ENCODE results near the gene NEDD9.

DNA sequence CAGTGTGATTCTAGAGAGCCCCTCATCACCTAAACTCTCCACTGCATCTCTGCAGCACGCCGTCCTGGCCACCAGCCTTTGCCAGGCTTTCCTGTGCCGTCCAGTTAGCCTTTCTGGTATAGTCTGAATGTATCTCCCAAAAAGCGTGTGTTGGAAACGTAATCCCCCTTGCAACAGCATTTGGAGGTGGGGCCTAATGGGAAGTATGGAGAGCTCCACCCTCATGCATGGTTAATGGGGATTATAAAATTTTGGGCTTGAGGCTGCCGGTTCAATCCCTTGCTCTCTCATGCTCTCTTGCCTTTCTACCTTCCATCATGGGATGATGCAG lies 53.4 kb downstream of the NEDD9 start:
- TF ChIP-seq, protein P1, sequence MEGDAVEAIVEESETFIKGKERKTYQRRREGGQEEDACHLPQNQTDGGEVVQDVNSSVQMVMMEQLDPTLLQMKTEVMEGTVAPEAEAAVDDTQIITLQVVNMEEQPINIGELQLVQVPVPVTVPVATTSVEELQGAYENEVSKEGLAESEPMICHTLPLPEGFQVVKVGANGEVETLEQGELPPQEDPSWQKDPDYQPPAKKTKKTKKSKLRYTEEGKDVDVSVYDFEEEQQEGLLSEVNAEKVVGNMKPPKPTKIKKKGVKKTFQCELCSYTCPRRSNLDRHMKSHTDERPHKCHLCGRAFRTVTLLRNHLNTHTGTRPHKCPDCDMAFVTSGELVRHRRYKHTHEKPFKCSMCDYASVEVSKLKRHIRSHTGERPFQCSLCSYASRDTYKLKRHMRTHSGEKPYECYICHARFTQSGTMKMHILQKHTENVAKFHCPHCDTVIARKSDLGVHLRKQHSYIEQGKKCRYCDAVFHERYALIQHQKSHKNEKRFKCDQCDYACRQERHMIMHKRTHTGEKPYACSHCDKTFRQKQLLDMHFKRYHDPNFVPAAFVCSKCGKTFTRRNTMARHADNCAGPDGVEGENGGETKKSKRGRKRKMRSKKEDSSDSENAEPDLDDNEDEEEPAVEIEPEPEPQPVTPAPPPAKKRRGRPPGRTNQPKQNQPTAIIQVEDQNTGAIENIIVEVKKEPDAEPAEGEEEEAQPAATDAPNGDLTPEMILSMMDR (IDR thresholded peaks at IDR 0.05): no peak
- no peak for TF ChIP-seq POLR2A (IDR thresholded peaks at IDR 0.05)

Measured in uterus (tissue), 2 donors.